Pancreas (tissue), 10 donors: Measurements from ENCODE around the gene KXD1. TPM values are rescaled to one million over a fixed set of nuclear protein-coding genes. Genes with fewer than 3 reads are reported as not detected.

Experiments
- ATAC-seq, 4 donors: fragments of 200-7000 bp; cut with Tn5 transposase; one replicate each; pipeline versions ENCODE4 v1.8.0 to v1.9.1; 2020; ENCODE audit warnings: mild to moderate bottlenecking in 4 of 4, moderate library complexity in 4 of 4
- DNase-seq, 6 donors: peaks; one replicate each; pipeline ENCODE4 v3.0.0-alpha.2; 2020
- FAIRE-seq: peaks from 2 replicates; lab custom pipeline; 2012; peaks lifted over from hg19 to GRCh38; lab: Jason Lieb, UNC
- H3K27ac ChIP-seq, 4 donors: fragments of 200-600 bp; sonication (generic); 1 replicate in 3 of 4; 2 replicates in 1 of 4; pipeline versions ENCODE4 v1.5.0 to v1.8.0; 2020
- H3K27me3 ChIP-seq, 4 donors: fragments of 200-600 bp; one replicate each; pipeline ENCODE4 v1.8.0; 2021
- H3K36me3 ChIP-seq, 3 donors: fragments of 200-600 bp; sonication (generic) in 1 of 3; one replicate each; pipeline versions ENCODE4 v1.5.0 to v1.8.0; 2020 to 2021
- H3K4me1 ChIP-seq, 3 donors: fragments of 200-600 bp; one replicate each; pipeline ENCODE4 v1.8.0; 2021
- H3K4me3 ChIP-seq, 4 donors: fragments of 200-600 bp; sonication (generic) in 2 of 4; one replicate each; pipeline versions ENCODE4 v1.5.0 to v1.8.0; 2020 to 2021
- H3K9me3 ChIP-seq, 4 donors: fragments of 200-600 bp; one replicate each; pipeline ENCODE4 v1.8.0; 2021
- WGBS, 2 donors: extraction: QIAGEN DNeasy Blood & Tissue Kit; methylation state at CpG; one replicate each; pipeline ENCODE4 v1.1.7; 2013; 5-methylcytosine and 5-hydroxymethylcytosine counted together
- intact Hi-C, 3 donors: fragments of 100-400 bp; cut with DNase I; formaldehyde crosslinking; loops; one replicate each; pipeline versions ENCODE4 v1.11.1 to v1.14.2; 2022
- polyA plus RNA-seq, 2 donors: library from polyadenylated mRNA; stranded (reverse); fragments of 200-250 nt; gene quantifications; one replicate each; pipeline ENCODE4 v1.2.3, GENCODE V29; 2013
- total RNA-seq, 6 donors: library from RNA; stranded (reverse); fragmentation: NEBNext Ultra II Directional in 4 of 6; extraction: Animal tissue kit (Norgen Biotek cat#: 25700) in 4 of 6; gene quantifications; one replicate each; pipeline versions ENCODE4 v1.2.1 to v1.2.4, GENCODE V29; 2021 to 2023
- TF ChIP-seq, protein P1 (sequence below), 4 donors: fragments of 200-600 bp; sonication (generic) in 3 of 4; IDR thresholded peaks; one replicate each; pipeline versions ENCODE4 v1.5.0 to v1.8.0; 2021; ENCODE audit warnings: antibody characterized with exemption in 4 of 4
- donor health status: healthy with polysubstance abuse.
- donor health status: DM: no; HTN: no; CAD: no; lungs with moderate emphysema.
- donor health status: DM: no; HTN: no; CAD: no.
- donor health status: control.
- donor health status: control.
- donor health status: Bipolar disorder and iron deficiency.
- donor health status: DM: yes; HTN: yes; CAD: no.
- donor health status: DM: no; HTN: no; CAD: no.
- donor health status: DM: no; HTN: no; CAD: no.
- donor health status: DM: yes; HTN: yes; CAD: no.

The KXD1 gene
- total and polyA plus RNA-seq, 8 donors: 33.4 to 66.9 (median 42.2) TPM

GRCh38 chr19:18542941-18543813 lies 14.5 kb upstream of the KXD1 start, which contains the start of gene FKBP8:
FKBP8 (minus strand) TSS chr19:18543573; CDS start chr19:18541970, 1,603 bp downstream.
- 0 to 2% methylated on average over 22 to 86 of the region's 86 CpGs for WGBS, 2 donors
- Histone ChIP-seq H3K4me1 (peaks cover 0 to 6% (median 0%) of the 10 kb centered on the region in 3 donors), H3K9me3 (no peaks in the 10 kb centered on the region), H3K27ac (peak within 1 kb of the TSS; percentile 22 to 75 (median 63)), H3K27me3 (no peaks in the 10 kb centered on the region), H3K4me3 (peak within 1 kb of the TSS; percentile 33 to 64 (median 47)), H3K36me3 (peaks cover 0 to 3% (median 0%) of the 10 kb centered on the region in 3 donors)
- ATAC-seq (peak; percentile 98 to 100 (median 99)), DNase-seq (peak; percentile 89 to 98 (median 96)), FAIRE-seq (no peak)
- TF ChIP-seq, protein P1, sequence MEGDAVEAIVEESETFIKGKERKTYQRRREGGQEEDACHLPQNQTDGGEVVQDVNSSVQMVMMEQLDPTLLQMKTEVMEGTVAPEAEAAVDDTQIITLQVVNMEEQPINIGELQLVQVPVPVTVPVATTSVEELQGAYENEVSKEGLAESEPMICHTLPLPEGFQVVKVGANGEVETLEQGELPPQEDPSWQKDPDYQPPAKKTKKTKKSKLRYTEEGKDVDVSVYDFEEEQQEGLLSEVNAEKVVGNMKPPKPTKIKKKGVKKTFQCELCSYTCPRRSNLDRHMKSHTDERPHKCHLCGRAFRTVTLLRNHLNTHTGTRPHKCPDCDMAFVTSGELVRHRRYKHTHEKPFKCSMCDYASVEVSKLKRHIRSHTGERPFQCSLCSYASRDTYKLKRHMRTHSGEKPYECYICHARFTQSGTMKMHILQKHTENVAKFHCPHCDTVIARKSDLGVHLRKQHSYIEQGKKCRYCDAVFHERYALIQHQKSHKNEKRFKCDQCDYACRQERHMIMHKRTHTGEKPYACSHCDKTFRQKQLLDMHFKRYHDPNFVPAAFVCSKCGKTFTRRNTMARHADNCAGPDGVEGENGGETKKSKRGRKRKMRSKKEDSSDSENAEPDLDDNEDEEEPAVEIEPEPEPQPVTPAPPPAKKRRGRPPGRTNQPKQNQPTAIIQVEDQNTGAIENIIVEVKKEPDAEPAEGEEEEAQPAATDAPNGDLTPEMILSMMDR (IDR thresholded peaks at IDR 0.05): no peak
- intact Hi-C loops: no loop called here

GRCh38 chr19:18543814-18544475 lies 13.7 kb upstream of the KXD1 start:
- ATAC-seq (peak; percentile 42 to 78 (median 61)), DNase-seq (peak in 1 of 6 donors; percentile 52), FAIRE-seq (no peak)
- Histone ChIP-seq H3K36me3 (peaks cover 0 to 3% (median 0%) of the 10 kb centered on the region in 3 donors), H3K27ac (peak overlapping the region in 2 of 4 donors; percentile 73 to 75), H3K9me3 (no peaks in the 10 kb centered on the region), H3K4me3 (peak overlapping the region; percentile 33 to 64 (median 47)), H3K4me1 (peaks cover 0 to 6% (median 0%) of the 10 kb centered on the region in 3 donors), H3K27me3 (no peaks in the 10 kb centered on the region)
- TF ChIP-seq, protein P1 (IDR thresholded peaks at IDR 0.05): no peak
- WGBS, 2 donors: 11% methylated on average over 12 of the region's 12 CpGs
- intact Hi-C loops: no loop called here

DNA sequence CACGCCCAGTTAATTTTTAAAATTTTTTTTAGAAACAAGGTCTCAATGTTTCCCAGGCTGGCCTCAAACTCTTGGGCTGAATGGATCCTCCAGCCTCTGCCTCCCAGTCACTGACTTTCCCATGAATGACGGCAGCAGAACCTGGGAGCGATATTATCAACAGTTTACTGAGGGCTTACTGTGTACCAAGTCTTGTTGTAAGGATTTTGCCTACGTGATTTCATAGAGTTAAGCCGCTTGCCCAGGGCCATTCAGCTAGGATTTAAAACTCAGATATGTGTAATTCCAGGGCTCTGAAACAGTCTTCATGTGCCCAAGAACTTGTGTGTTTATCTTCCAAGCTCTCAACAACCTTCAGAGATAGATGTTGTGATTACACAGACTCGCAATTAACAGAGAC lies 6.0 kb upstream of the KXD1 start:
- DNase-seq (no peak), FAIRE-seq (no peak), ATAC-seq (no peak)
- intact Hi-C loops: no loop called here
- TF ChIP-seq, protein P1 (IDR thresholded peaks at IDR 0.05): no peak
- H3K9me3 ChIP-seq: no peaks in the 10 kb centered on the region
- H3K27ac ChIP-seq: no peak overlapping the region
- no peaks in the 10 kb centered on the region for H3K4me1 ChIP-seq
- 40% methylated on average over 6 of the region's 6 CpGs for WGBS, 2 donors
- H3K4me3 ChIP-seq: no peak overlapping the region
- H3K27me3 ChIP-seq: no peaks in the 10 kb centered on the region
- no peaks in the 10 kb centered on the region for H3K36me3 ChIP-seq

- ATAC-seq: peak; percentile 7 to 25 (median 11)
- peak overlapping the region; percentile 70 to 96 (median 90) for H3K4me3 ChIP-seq
These were observed 509 bp downstream of the KXD1 start for GRCh38 chr19:18558202-18558555.

More at GRCh38 chr19:18558202-18558555, 509 bp downstream of the KXD1 start:
- WGBS, 2 donors: 3% methylated on average over 11 of the region's 11 CpGs
- DNase-seq (no peak), FAIRE-seq (no peak)
- H3K9me3 ChIP-seq: no peaks in the 10 kb centered on the region
- no peaks in the 10 kb centered on the region for H3K27me3 ChIP-seq
- H3K36me3 ChIP-seq: no peaks in the 10 kb centered on the region
- peaks cover 0 to 9% (median 6%) of the 10 kb centered on the region in 3 donors for H3K4me1 ChIP-seq
- intact Hi-C loops: no loop called here
- TF ChIP-seq, protein P1 (IDR thresholded peaks at IDR 0.05): no peak
- H3K27ac ChIP-seq: peak overlapping the region; percentile 84 to 94 (median 87)
